Ishikawa (cell line): ENCODE measurements around the gene MAP3K21.

ENCODE experiments used
- EGR1 ChIP-seq: IDR thresholded peaks from 2 replicates; pipeline ENCODE4 v1.6.1; 2012
- EP300 ChIP-seq: IDR thresholded peaks from 2 replicates; pipeline ENCODE4 v1.6.1; 2012; ENCODE audit warnings: borderline replicate concordance
- RAD21 ChIP-seq: IDR thresholded peaks from 2 replicates; pipeline ENCODE4 v1.6.1; 2012; ENCODE audit warnings: low read depth
- TEAD4 ChIP-seq: IDR thresholded peaks from 2 replicates; pipeline ENCODE4 v1.6.1; 2012
- TF ChIP-seq, protein P1 (sequence below): IDR thresholded peaks from 2 replicates; pipeline ENCODE4 v1.6.1; 2012; ENCODE audit warnings: low read depth, mild to moderate bottlenecking
- TF ChIP-seq, protein P2 (sequence below): IDR thresholded peaks from 2 replicates; pipeline ENCODE4 v1.6.1; 2012

DNA sequence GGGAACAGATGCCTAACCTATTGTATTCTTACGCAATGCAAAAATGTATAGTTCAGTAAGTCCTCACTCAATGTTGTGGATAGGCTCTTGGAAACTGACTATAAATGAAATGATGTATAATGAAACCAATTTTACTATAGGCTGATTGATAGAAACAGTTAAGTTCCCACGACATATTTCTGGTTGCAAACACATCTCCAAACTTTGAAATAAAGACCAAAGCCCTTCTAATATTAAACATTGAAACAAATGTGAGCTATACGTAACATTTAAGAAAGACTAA is 29.1 kb downstream of the MAP3K21 start:
- TF ChIP-seq, protein P1, sequence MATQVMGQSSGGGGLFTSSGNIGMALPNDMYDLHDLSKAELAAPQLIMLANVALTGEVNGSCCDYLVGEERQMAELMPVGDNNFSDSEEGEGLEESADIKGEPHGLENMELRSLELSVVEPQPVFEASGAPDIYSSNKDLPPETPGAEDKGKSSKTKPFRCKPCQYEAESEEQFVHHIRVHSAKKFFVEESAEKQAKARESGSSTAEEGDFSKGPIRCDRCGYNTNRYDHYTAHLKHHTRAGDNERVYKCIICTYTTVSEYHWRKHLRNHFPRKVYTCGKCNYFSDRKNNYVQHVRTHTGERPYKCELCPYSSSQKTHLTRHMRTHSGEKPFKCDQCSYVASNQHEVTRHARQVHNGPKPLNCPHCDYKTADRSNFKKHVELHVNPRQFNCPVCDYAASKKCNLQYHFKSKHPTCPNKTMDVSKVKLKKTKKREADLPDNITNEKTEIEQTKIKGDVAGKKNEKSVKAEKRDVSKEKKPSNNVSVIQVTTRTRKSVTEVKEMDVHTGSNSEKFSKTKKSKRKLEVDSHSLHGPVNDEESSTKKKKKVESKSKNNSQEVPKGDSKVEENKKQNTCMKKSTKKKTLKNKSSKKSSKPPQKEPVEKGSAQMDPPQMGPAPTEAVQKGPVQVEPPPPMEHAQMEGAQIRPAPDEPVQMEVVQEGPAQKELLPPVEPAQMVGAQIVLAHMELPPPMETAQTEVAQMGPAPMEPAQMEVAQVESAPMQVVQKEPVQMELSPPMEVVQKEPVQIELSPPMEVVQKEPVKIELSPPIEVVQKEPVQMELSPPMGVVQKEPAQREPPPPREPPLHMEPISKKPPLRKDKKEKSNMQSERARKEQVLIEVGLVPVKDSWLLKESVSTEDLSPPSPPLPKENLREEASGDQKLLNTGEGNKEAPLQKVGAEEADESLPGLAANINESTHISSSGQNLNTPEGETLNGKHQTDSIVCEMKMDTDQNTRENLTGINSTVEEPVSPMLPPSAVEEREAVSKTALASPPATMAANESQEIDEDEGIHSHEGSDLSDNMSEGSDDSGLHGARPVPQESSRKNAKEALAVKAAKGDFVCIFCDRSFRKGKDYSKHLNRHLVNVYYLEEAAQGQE: no peak
- no peak for TF ChIP-seq EP300
- TF ChIP-seq, protein P2, sequence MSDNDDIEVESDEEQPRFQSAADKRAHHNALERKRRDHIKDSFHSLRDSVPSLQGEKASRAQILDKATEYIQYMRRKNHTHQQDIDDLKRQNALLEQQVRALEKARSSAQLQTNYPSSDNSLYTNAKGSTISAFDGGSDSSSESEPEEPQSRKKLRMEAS: no peak
- TF ChIP-seq TEAD4: no peak
- TF ChIP-seq RAD21: no peak
- no peak for TF ChIP-seq EGR1
